ENCODE measurements around the gene KCNA2. TPM values are rescaled to one million over a fixed set of nuclear protein-coding genes. Genes with fewer than 3 reads are reported as not detected.
A peak's percentile ranks its signal among the peaks of the same experiment; 100 is the strongest.

Gene KCNA2
- total RNA-seq, 1 donor from 2014 or later, result not detected

DNA sequence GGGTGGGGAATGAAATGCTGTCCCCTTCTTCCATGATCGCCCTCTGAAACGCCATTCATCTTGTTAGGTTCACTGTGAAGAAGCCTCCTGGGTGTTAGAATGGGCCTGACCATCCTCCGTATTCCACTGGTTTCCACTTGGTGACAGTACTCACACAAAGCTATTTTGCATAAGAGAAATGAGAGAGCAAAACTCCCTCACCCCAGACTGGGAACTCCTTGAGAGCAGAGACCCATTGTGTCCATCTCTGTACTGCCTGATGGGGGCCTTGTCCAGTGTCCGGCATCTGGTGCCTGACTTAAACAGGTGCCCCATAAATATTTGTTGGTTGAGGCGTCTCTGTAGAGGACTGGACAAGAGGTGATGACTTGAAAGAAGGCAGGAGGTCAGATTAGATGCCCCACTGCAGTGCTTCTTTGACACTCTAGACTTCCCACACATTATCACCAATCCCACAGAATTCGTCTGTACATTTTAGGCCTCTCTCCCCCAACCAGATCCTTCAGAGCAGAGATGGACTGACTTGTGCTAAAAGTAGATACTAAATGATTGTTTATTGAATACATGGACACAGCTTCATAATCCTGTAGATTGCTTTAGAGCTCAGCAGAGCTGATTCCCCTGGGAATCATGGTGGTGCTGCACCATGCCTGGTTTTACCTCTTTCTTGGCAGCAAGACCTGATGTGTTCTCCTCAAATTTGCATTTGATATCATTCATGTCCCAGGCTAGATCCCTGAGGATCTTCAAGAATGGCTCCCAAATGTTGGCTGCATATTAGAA, 22.4 kb upstream of the KCNA2 start:
- DNase-seq (ENCODE audit: low read depth), result no peak
- no peak for TF ChIP-seq CTCF (conservative IDR thresholded peaks at IDR 0.05; ENCODE audit: low read depth, low read length)
- H3K4me3 ChIP-seq (ENCODE audit: low read depth, low read length), result no peak overlapping the region

DNA sequence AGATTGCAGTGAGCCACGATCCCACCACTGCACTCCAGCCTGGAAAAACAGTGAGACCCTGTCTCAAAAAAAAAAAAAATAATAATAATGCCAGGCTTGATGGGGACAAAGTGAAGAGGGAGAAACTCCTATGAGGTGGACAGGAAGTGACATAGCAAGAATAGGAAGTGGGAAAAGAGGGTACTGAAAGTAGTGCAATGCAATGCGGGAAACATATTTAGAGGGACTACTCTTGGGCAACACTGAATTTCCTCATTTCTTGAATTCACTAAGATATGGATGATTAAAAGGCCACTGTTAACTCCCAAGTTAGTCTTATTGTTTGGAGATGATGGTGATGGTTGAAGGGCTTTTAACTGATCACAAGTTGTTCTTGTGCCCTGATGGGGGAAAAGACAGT, 21.6 kb upstream of the KCNA2 start:
- no peak for TF ChIP-seq CTCF (conservative IDR thresholded peaks at IDR 0.05; ENCODE audit: low read depth, low read length)
- no peak for DNase-seq (ENCODE audit: low read depth)
- no peak overlapping the region for H3K4me3 ChIP-seq (ENCODE audit: low read depth, low read length)

- DNase-seq (ENCODE audit: low read depth), result no peak
- no peak for TF ChIP-seq CTCF (conservative IDR thresholded peaks at IDR 0.05; ENCODE audit: low read depth, low read length)
- H3K4me3 ChIP-seq (ENCODE audit: low read depth, low read length), result no peak overlapping the region
Measured at GRCh38 chr1:110626889-110627288, 20.7 kb upstream of the KCNA2 start.

GRCh38 chr1:110620686-110621085, 14.5 kb upstream of the KCNA2 start:
- no peak overlapping the region for H3K4me3 ChIP-seq (ENCODE audit: low read depth, low read length)
- no peak for DNase-seq (ENCODE audit: low read depth)
- no peak for TF ChIP-seq CTCF (conservative IDR thresholded peaks at IDR 0.05; ENCODE audit: low read depth, low read length)

GRCh38 chr1:110620250-110620615, 14.1 kb upstream of the KCNA2 start:
- no peak for DNase-seq (ENCODE audit: low read depth)
- no peak overlapping the region for H3K4me3 ChIP-seq (ENCODE audit: low read depth, low read length)
- no peak for TF ChIP-seq CTCF (conservative IDR thresholded peaks at IDR 0.05; ENCODE audit: low read depth, low read length)

GRCh38 chr1:110619412-110620249, 13.5 kb upstream of the KCNA2 start:
- TF ChIP-seq CTCF (conservative IDR thresholded peaks at IDR 0.05; ENCODE audit: low read depth, low read length), result peak; percentile 88
- no peak overlapping the region for H3K4me3 ChIP-seq (ENCODE audit: low read depth, low read length)
- DNase-seq (ENCODE audit: low read depth), result no peak

All from epithelial cell of proximal tubule (primary cell).